ENCODE data around the gene CDKN2B-AS1. TPM values are rescaled to one million over a fixed set of nuclear protein-coding genes. Genes with fewer than 3 reads are reported as not detected.

CDKN2B-AS1 gene
- total RNA-seq, 1 experiment from 2014 or later = not detected

- Mint-ChIP-seq H3K4me1 (peaks cover 14 to 16% of the 10 kb centered on the region in 2 experiments), H3K27ac (no peak overlapping the region), H3K27me3 (ENCODE audit: low read depth) (no peaks in the 10 kb centered on the region), H3K36me3 (ENCODE audit: insufficient read depth in 1 of 3, low read depth in 3 of 3) (no peaks in the 10 kb centered on the region), H3K9me3 (no peaks in the 10 kb centered on the region), H3K4me3 (no peak overlapping the region)
- Histone ChIP-seq H4K8ac (replicated peaks; ENCODE audit: insufficient read length, low read depth, low read length) (no peak overlapping the region), H3K9ac (ENCODE audit: extremely low read depth, insufficient read length, low read length) (no peak overlapping the region), H3T11ph (ENCODE audit: low read length) (no peak overlapping the region), H3K14ac (ENCODE audit: insufficient read depth, low read length) (no peak overlapping the region), H3K9me3 (ENCODE audit: control insufficient read depth, low read depth, low read length) (no peaks in the 10 kb centered on the region), H3K23me2 (ENCODE audit: insufficient read length, low read depth, low read length, poor library complexity, severe bottlenecking) (no peaks in the 10 kb centered on the region), H3K79me1 (ENCODE audit: insufficient read depth, low read depth, low read length, poor library complexity, severe bottlenecking) (no peaks in the 10 kb centered on the region), H2AK5ac (ENCODE audit: insufficient read length, low read length) (no peak overlapping the region), H4K5ac (ENCODE audit: insufficient read length, low read depth, low read length) (no peak overlapping the region), H3K4me1 (ENCODE audit: insufficient read depth, low read length) (peaks cover 2% of the 10 kb centered on the region; the same call in 1 of the 2 replicates), H4K20me1 (ENCODE audit: control insufficient read depth, insufficient read depth, insufficient read length) (no peaks in the 10 kb centered on the region), H2BK20ac (ENCODE audit: low read depth, low read length, poor library complexity, severe bottlenecking) (no peak overlapping the region), H2BK12ac (ENCODE audit: insufficient read length, low read depth, low read length) (no peak overlapping the region), H3K23ac (ENCODE audit: insufficient read length, low read depth, low read length) (no peak overlapping the region), H2BK5ac (ENCODE audit: insufficient read length, low read length) (no peak overlapping the region), H3K4ac (ENCODE audit: low read depth, low read length) (no peak overlapping the region), H3K27ac (ENCODE audit: insufficient read length, low read depth, low read length) (no peak overlapping the region), H3K4me2 (ENCODE audit: insufficient read depth, insufficient read length, low read length) (no peak overlapping the region), H2BK120ac (ENCODE audit: low read depth, low read length, poor library complexity, severe bottlenecking) (no peak overlapping the region), H3K56ac (ENCODE audit: insufficient read length, low read depth, low read length) (no peak overlapping the region), H3K79me2 (ENCODE audit: insufficient read depth, low read length) (no peaks in the 10 kb centered on the region), H2AFZ (ENCODE audit: low read length) (no peak overlapping the region), H3K27me3 (ENCODE audit: insufficient read depth, low read length) (no peaks in the 10 kb centered on the region), H4K91ac (ENCODE audit: insufficient read length, low read depth, low read length) (no peak overlapping the region), H3K18ac (ENCODE audit: insufficient read length, low read depth, low read length) (no peak overlapping the region), H2BK15ac (ENCODE audit: low read depth, low read length) (no peak overlapping the region)
- WGBS (ENCODE audit: extremely low coverage, insufficient read length, low lambda C conversion rate) = no CpG with 5 or more reads among the region's 12 CpGs
- no peak for DNase-seq
- TF ChIP-seq, protein P1, sequence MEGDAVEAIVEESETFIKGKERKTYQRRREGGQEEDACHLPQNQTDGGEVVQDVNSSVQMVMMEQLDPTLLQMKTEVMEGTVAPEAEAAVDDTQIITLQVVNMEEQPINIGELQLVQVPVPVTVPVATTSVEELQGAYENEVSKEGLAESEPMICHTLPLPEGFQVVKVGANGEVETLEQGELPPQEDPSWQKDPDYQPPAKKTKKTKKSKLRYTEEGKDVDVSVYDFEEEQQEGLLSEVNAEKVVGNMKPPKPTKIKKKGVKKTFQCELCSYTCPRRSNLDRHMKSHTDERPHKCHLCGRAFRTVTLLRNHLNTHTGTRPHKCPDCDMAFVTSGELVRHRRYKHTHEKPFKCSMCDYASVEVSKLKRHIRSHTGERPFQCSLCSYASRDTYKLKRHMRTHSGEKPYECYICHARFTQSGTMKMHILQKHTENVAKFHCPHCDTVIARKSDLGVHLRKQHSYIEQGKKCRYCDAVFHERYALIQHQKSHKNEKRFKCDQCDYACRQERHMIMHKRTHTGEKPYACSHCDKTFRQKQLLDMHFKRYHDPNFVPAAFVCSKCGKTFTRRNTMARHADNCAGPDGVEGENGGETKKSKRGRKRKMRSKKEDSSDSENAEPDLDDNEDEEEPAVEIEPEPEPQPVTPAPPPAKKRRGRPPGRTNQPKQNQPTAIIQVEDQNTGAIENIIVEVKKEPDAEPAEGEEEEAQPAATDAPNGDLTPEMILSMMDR (conservative IDR thresholded peaks at IDR 0.05) = no peak
Measured at GRCh38 chr9:22112870-22113821, 118.6 kb downstream of the CDKN2B-AS1 start.

All from H9 (cell line).